Spleen (tissue), 7 donors: ENCODE data around the gene SEC14L2.

Source experiments
- CTCF ChIP-seq, 11 experiments: fragments of 200-600 bp in 7 of 11; fragments of 450-650 bp in 4 of 11; sonication (generic) in 4 of 11; IDR thresholded peaks in 8 of 11; conservative IDR thresholded peaks in 3 of 11; 1 replicate in 7 of 11; 2 replicates in 4 of 11; pipeline versions ENCODE4 v1.4.0 to v1.8.0; 2016 to 2021; ENCODE audit warnings: antibody characterized with exemption in 11 of 11, inconsistent platforms in 4 of 11, mild to moderate bottlenecking in 1 of 11
- POLR2A ChIP-seq, 3 donors: fragments of 450-650 bp; IDR thresholded peaks; one replicate each; pipeline ENCODE4 v1.5.1; 2017; ENCODE audit warnings: antibody characterized with exemption in 3 of 3, mild to moderate bottlenecking in 1 of 3
- POLR2AphosphoS5 ChIP-seq, 3 donors: sonication (generic); formaldehyde crosslinking; IDR thresholded peaks; one replicate each; pipeline ENCODE4 v1.5.1; 2017; ENCODE audit warnings: antibody characterized with exemption in 3 of 3
- donor health status: DM: no; HTN: no; CAD: no; lungs with moderate emphysema.
- donor health status: DM: no; HTN: no; CAD: no.
- donor health status: DM: no; HTN: no; CAD: no.

- TF ChIP-seq CTCF (IDR thresholded peaks at IDR 0.05 in 8 of 11, conservative IDR thresholded peaks at IDR 0.05 in 3 of 11) (no peak), POLR2A (IDR thresholded peaks at IDR 0.05) (no peak), POLR2AphosphoS5 (IDR thresholded peaks at IDR 0.05) (no peak)
These were observed 23.7 kb downstream of the SEC14L2 start for GRCh38 chr22:30420347-30421125.
